HG03575 (cell line): Measurements from ENCODE around the gene PLEKHH1.
"Not testable (repeated sequence)": the region's sequence is repeated elsewhere in the genome, so short reads cannot be mapped to it uniquely, and the experiment has no call there.

Experiments used
- ATAC-seq: cut with Tn5 transposase; IDR thresholded peaks from one replicate; pipeline ENCODE4 v1.9.1; 2021; ENCODE audit not compliant: unreplicated experiment, insufficient number of reproducible peaks, low FRiP score; ENCODE audit errors: extremely low read depth

Gene PLEKHH1

GRCh38 chr14:67526676-67527459 lies 6.2 kb upstream of the PLEKHH1 start:
- ATAC-seq, result no peak

GRCh38 chr14:67527756-67528155 lies 5.3 kb upstream of the PLEKHH1 start:
- no peak for ATAC-seq

GRCh38 chr14:67528276-67528675 lies 4.8 kb upstream of the PLEKHH1 start:
- ATAC-seq, result no peak

- ATAC-seq, result no peak
Observed at GRCh38 chr14:67529947-67530935, 2.8 kb upstream of the PLEKHH1 start.

GRCh38 chr14:67532606-67532997 lies 488 bp upstream of the PLEKHH1 start:
- ATAC-seq, result no peak

GRCh38 chr14:67533754-67534085 lies 630 bp downstream of the PLEKHH1 start:
- ATAC-seq, result no peak

- no peak for ATAC-seq
Observed at GRCh38 chr14:67536087-67536486, 3.0 kb downstream of the PLEKHH1 start.

GRCh38 chr14:67537736-67538135 lies 4.6 kb downstream of the PLEKHH1 start:
- no peak for ATAC-seq

GRCh38 chr14:67538501-67538900 lies 5.4 kb downstream of the PLEKHH1 start:
- ATAC-seq, result no peak

GRCh38 chr14:67539116-67539515 lies 6.0 kb downstream of the PLEKHH1 start:
- no peak for ATAC-seq

GRCh38 chr14:67541448-67542387 lies 8.6 kb downstream of the PLEKHH1 start:
- ATAC-seq, result no peak

GRCh38 chr14:67542620-67543019 lies 9.5 kb downstream of the PLEKHH1 start:
- not testable (repeated sequence) for ATAC-seq

- ATAC-seq, result no peak
Observed at GRCh38 chr14:67544590-67544989, 11.5 kb downstream of the PLEKHH1 start.

GRCh38 chr14:67547224-67547780 lies 14.2 kb downstream of the PLEKHH1 start:
- ATAC-seq, result no peak

GRCh38 chr14:67549734-67550133 lies 16.6 kb downstream of the PLEKHH1 start:
- no peak for ATAC-seq

GRCh38 chr14:67551123-67551522 lies 18.0 kb downstream of the PLEKHH1 start:
- no peak for ATAC-seq

GRCh38 chr14:67551940-67552339 lies 18.9 kb downstream of the PLEKHH1 start:
- no peak for ATAC-seq

- no peak for ATAC-seq
Observed at GRCh38 chr14:67553547-67553946, 20.5 kb downstream of the PLEKHH1 start.

- no peak for ATAC-seq
Observed at GRCh38 chr14:67554341-67554740, 21.3 kb downstream of the PLEKHH1 start.
